IPS DF 4.7 (cell line): ENCODE data around the gene NPBWR2.
"Not testable (repeated sequence)": the region's sequence is repeated elsewhere in the genome, so short reads cannot be mapped to it uniquely, and the experiment has no call there.

Experiments
- DNase-seq: peaks from one replicate; pipeline ENCODE4 v3.0.0-alpha.2; 2013; ENCODE audit warnings: low spot score; ENCODE audit errors: extremely low read depth

The NPBWR2 gene

DNA sequence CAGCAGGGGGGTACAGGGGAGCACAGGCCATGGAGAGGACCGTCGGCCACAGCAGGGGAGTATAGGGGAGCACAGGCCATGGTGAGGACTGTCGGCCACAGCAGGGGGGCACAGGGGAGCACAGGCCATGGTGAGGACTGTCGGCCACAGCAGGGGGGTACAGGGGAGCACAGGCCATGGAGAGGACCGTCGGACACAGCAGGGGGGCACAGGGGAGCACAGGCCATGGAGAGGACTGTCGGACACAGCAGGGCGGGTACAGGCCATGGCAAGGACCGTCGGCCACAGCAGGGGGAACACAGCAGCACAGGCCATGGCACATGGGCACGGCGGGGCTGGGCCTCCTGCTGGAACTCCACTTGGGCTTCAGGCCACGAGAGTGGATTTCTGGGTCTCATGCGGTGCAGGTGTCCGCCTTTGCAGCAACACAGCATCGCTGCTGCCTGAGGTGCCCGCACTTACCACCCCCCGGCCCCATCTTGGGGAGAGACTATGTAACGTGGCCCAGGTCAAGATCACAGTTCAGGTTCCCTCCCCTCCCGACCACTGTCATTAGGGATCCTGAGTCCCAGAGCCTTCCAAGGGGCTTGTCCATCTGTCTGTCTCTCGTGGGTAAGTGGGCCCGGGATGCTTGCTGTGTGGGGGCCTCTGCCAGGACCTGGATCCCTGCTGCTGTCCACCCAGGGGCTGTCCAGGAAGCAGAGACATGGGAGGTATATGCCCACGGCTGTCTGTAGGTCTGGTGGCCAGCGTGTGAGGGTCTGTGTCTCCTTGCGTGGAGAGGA is 2.5 kb downstream of the NPBWR2 start:
- DNase-seq = no peak

DNA sequence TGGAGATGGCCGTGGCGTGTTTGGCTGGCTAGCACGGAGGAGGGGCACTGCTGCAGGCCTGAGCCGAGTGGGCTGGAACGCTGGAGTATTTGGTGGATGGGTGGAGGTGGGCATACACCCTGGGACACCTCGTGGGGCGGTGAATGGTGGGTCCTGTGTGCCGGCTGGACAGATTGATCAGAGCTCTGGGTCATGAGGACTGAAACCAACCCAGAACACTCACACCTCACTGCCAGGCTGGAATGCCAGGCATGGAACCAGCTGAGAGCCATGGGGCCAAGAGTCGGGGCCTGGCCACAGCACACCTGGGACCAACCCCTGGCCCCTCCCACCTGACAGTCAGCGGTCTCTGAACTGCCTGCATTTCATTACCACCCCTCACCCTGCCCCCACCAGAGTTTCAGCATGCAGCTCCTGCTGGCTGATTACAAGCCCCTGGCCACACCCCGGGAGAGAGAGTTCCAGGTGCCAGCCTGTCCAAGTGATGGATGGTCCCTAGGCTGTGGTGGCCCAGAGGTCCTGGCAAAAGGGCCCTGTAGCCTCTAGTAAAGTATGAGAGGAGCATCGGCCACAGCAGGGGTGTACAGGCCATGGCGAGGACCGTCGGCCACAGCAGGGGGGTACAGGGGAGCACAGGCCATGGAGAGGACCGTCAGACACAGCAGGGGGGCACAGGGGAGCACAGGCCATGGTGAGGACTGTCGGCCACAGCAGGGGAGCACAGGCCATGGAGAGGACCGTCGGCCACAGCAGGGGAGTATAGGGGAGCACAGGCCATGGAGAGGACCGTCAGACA is 3.3 kb downstream of the NPBWR2 start:
- DNase-seq = no peak

DNA sequence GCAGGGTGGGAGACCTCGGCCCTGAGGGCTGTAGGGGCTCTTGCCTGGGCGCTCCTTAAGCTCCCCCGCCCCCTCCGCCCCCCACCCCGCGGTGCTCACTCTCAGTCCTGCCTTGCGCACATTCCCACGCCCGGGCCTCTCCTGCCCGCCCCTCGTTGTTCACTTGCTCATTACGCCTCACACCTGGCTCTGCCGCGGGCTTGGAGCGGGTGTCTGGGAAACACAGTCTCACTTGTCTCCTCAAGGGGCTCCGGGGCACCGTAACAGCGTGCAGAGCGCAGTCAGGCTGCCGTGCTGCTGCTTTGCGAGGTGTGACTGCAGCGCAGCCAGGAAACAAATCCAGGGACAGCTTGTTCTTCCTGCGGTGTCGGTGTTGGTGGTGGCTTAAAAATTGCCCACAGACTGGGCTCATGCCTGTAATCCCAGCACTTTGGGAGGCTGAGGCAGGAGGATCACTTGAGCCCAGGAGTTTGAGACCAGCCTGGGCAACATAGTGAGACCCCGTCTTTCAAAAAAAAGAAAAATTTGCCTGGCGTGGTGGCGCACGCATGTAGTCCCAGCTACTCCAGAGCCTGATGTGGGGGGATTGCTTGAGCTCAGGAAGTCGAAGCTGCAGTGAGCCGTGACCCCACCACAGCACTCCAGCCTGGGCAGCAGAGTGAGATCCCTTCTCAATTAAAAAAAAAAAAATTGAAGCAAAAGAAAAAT is 4.6 kb downstream of the NPBWR2 start:
- no peak for DNase-seq

DNA sequence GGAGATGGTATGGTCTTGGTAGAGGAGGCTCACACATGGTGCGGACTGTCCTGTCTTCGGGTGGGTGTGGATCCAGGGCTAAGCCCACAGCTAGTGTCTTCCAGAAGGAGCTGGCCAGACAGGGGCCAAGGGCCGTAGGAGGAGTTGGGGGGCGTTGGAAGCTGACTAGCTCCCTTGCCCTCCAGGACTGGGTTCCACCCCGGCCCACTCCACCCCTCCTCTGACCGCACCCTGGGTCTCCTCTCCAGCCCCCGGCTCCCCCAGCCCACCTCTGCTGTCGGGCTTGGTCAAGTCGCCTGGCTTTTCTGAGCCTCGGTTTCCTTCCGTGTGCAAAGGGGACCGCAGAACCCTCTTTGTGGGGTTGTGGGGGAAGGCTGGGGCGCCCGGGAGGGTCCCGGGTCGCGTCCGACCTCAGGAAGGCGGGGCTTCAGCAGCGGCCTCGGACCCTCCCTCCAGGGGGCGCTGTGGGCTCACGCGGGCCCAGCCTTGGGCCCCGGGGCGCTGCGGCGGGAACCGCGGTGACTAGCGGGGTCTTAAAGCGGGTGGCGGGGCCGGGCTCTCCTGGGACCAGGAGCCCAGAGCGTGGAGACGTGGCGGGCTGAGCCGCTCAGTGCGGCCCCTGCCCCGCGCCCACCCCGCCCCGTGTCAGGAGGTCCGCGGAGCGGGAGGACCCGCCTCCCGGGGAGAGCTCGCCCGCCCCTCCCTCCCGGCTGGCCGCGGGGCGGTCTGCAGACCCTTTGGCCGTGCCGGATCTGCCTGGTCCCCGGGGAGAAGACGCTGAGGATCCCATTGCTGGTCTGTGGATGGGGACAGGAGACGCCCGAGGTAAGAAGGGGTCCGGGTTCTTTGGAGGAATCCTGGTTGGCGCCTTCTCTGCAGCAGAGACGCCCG is 5.4 kb downstream of the NPBWR2 start:
- DNase-seq = no peak

DNA sequence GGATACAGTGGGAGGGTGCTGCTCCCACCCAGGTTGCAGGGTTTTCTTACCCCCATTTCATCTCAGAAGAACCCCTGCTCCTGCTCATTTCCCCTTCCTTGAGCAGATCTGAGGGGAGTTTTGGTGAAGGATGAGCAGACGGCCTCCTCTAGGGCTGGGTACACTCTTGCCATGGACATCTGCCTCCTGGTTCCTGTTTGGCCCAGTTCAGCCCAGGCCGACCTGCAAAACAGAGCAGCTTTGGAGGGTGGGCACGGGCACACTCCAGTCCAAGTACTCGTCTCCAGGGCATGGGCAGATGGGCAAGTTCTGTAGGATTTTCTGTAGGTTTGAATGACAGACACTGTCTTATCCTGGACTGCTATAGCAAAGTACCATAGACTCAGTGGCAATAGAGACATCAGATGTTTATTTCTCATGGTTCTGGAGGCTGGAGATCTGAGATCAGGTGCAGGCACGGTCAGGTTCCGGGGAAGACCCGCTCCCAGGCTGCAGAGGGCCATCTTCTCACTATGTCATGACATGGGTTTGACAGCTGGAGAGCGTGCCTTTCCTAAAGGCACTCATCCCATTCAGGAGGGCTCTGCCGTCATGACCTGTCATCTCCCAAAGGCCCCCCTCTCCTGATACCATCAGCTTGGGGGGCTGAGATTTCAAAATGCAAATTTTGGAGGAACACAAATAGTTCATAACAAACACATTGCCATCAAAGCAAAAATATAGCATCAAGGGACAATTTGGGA is 6.2 kb downstream of the NPBWR2 start:
- no peak for DNase-seq

DNA sequence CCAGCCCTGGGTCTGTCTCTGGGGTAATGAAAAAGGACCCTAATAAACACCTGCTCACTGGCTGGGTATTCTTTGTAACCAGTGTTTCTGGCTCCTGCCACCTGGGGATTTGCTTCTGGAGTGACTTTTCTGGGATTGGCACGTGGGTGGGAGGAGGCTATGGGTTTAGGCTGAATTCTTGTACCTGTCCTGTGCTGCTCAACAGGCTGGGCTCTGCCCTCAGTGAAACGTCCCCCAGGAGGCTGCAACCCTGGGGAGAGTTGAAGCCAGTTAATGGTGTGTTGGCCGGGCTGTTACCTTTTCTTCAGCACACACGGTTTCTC is 6.8 kb downstream of the NPBWR2 start:
- DNase-seq = no peak

DNA sequence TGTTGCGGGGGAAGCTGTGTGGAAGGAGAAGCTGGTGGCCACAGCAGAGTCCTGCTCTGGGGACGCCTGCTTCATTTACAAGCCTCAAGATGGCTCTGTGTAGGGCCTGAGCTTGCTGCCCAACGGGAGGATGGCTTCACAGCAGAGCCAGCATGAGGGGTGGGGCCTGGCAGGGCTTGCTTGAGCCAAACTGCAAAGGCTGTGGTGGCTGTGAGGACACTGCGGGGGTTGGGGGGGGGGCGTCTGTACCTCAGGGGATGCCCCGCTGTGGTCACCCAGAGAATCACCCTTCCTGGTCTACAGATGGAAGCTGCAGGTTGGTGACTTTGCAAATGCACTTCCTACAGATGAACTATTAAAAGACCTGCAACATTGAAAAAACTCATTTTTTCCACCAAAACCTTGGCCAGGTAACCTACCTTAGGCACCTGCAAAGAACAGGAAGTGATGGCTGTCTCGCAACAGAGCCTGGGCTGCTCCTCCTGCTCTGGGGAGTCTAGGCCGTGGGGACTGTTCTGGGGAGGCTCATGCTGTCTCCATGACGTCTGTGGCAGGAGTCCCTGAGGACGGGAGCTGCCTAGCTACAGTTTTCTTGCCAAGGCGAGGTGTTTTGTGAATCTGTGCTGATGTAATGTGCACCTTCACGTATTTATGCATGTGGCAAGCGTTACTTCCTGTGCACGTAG is 7.3 kb downstream of the NPBWR2 start:
- DNase-seq = no peak

DNA sequence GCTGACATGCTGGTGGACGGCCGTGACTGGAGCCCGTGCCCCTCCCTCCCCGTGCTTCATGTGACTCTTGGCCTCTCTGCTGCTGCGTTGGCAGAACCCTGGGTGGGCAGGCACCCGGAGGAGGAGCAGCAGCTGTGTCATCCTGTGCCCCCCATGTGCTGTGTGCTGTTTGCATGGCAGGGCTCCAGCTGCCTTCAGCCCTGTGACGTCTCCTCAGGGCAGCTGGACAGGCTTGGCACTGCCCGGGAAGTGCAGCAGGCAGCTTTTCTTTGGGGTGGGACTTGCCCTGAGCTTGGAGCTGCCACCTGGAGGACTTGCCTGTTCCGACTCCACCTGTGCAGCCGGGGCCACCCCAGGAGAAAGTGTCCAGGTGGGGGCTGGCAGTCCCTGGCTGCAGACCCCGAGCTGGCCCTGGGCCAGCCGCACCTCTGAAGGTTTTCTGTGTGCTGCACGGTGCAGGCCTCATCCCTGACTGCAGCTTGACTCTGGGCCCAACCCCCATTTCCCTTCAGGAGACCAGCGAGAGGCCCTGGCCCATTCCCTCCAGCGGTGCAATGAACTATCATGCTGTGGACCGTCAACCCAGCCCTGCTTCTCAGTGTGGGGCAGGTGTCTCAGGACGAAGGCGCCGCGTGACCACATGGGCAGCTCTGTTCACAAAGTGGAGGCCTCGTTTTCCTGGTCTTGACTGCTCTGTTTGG is 8.1 kb downstream of the NPBWR2 start:
- DNase-seq = no peak

DNA sequence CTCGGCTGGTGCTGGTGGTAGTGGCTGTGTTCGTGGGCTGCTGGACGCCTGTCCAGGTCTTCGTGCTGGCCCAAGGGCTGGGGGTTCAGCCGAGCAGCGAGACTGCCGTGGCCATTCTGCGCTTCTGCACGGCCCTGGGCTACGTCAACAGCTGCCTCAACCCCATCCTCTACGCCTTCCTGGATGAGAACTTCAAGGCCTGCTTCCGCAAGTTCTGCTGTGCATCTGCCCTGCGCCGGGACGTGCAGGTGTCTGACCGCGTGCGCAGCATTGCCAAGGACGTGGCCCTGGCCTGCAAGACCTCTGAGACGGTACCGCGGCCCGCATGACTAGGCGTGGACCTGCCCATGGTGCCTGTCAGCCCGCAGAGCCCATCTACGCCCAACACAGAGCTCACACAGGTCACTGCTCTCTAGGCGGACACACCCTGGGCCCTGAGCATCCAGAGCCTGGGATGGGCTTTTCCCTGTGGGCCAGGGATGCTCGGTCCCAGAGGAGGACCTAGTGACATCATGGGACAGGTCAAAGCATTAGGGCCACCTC is 8.8 kb downstream of the NPBWR2 start:
- no peak for DNase-seq

DNA sequence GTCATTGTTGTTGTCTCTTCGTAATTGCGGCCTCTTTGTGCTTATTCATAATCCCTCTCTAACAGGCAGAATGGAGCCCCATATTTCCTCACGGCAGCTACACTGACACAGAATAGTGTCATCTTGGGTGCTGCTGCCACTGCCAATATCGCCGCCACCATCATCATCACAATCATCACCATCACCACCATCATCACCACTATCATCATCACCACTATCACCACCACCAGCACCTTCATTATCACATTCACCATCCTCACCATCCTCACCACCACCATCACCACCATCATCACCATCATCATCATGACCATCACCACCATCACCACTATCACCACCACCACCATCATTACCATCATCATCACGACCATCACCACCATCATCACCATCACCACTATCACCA is 10.8 kb downstream of the NPBWR2 start:
- DNase-seq = no peak

DNA sequence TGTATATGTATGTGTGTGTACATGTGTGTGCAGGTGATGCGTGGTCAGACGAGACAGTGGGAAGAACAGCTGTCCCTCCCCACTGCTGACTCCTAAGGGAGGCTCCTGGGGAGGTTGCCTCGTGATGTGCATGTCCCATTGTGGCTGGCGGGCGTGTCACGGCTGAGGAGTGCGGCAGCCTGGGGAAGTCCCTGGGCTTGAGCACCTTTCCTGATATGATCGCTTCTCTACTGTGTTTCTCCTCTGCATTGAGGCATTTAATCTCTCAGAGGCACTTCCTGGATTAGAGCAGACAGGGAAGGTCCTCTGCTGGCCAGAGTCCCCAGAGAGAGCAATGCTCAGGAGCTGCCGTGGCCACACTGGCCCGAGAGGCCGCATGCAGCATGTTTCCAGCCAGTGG is 11.4 kb downstream of the NPBWR2 start:
- no peak for DNase-seq

DNA sequence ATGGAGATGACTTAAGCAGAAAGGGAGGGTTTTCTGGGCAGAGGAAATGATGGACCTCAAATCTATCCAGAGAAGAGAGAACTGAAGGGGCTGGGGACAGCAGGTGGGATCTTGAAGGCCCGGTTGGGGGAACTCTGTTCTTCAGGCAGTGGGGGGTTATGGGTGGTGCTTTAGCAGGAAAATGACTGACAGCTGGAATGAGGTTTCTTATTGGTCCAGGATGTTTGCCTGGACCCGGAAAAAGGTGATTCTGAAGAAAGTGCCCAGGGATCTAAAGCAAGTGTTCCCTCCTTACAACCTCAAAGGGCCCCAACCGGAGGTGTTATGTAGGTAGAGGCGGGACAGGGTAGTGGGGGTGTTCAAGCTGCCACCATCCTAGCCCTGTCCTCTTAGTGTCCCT is 11.9 kb downstream of the NPBWR2 start:
- DNase-seq = no peak

DNA sequence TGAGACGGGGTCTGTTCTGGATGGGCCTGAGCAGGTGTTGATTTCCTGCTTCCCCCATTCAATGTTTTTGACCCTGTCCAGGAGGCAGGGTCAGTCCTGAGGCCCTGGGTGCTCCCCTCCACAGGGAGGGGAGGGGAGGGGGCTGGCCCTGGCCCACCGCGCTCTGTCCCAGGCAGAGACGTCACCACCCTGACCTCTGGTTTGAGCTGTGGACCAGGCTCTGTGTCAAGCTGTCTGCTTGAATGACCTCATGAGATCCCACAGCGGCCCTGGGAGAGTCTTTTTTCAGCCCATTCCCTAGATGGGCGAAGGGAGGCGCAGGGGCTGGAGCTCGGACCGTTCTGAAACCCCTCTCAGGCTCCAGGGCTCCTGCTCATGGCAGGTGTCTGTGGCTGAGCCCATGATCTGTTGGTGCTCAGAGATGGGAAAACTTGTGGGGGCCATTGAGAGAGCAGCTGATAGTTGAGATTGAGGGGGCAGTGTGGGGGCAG is 14.3 kb downstream of the NPBWR2 start:
- no peak for DNase-seq

DNA sequence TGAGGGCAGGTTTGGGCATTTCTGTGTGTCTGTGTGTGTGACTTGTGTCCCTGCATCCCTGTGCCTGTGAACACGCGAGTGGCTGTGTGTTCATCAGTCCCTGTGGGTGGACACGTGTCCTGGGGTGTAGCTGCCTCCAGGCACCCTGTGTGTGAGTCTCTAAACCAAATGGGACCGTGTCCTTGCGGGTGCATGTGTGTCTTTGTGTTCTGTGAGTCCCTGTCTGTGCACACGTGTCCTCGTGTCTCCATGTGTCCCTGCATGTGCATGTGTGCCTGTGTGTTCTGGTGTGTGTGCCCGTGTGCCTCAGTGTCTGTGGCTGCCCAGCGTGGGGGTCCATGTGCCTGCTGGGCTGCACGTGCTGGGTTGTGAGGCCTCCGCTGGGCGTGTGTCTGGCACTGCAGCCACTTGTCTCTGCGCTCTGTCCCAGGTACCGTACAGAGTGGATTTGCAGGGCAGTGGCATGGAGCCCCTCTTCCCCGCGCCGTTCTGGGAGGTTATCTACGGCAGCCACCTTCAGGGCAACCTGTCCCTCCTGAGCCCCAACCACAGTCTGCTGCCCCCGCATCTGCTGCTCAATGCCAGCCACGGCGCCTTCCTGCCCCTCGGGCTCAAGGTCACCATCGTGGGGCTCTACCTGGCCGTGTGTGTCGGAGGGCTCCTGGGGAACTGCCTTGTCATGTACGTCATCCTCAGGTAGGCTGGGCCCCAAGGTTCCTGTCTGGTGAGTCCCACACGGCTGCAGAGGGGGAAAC is 14.9 kb downstream of the NPBWR2 start:
- DNase-seq = no peak

DNA sequence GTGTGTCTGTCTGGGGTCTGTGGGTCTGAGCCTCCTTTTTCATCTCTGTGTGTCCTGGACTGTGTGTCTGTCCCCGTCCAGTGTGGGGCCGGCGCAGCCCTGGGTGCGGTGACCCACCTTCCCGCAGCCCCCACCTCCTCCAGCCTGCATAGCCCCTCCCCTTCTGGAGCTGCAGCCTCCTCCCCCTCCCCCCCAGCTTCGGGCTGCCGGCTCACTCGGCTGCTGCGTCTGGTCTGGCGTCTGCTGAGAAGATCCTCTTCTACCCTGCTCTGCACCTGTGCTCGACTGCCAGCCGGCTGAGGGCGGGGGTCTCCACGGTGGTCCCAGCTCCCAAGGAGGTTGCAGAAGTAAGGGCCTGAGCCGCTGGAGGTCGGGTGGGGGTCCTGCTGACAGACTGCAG is 15.6 kb downstream of the NPBWR2 start:
- DNase-seq = no peak

DNA sequence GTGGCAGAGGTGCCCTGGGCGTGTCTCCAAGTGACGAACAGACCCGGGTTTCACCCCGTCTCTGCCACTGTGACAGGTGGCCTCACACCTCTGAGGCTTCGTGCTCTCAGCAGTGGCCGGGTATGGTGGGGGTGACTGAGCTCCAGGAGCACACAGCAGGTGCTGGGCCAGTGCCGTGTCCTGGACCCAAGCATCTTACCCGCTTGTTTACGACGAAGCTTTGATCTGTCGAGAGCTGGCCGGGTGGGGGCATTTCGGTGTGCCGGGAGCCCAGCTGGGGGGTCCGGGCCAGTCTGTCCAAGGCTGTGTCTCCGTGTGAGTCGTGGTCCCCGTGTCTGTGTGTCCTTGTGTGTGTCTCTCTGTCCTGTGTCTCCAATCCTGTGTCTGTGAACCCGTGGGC is 16.0 kb downstream of the NPBWR2 start:
- DNase-seq = no peak

DNA sequence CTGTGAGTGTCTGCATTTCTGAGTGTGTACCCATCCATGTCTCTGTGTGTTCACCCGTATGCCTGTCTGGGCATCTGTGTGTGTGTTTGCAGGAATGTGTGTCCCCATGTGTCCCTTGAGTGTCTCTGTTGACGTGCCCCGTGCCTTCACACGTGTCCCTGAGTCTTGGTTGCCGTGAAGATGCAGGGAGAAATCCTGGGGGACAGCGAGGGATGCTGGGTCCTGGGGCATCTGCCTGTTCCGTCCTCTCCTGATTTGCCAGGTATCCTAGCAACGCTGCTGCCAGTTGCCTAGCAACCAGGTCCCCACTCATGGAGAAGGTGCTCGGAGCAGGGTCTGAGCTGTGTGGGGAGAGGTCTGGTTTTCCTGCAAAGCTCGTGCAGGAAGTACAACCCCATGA is 17.2 kb downstream of the NPBWR2 start:
- no peak for DNase-seq

DNA sequence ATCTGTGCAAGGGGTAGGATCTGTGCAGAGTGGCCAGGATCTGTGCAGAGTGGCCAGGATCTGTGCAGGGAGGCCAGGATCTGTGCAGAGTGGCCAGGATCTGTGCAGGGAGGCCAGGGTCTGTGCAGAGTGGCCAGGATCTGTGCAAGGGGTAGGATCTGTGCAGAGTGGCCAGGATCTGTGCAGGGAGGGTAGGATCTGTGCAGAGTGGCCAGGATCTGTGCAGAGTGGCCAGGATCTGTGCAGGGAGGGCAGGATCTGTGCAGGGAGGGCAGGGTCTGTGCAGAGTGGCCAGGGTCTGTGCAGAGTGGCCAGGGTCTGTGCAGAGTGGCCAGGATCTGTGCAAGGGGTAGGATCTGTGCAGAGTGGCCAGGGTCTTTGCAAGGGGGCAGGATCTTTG is 18.8 kb downstream of the NPBWR2 start:
- DNase-seq = not testable (repeated sequence)
